Cerebellar nuclear complex (tissue), 1 donor: ENCODE measurements around the gene NAP1L4.
A peak's percentile ranks its signal among the peaks of the same experiment; 100 is the strongest.

Experiments used
- DNase-seq, 2 experiments: peaks; one replicate each; lab custom pipeline; 2025; lab: John Stamatoyannopoulos, UW

NAP1L4 gene

GRCh38 chr11:2992234-2992996 is at the start of gene NAP1L4:
Gene NAP1L4 (minus strand): TSS chr11:2992329. CDS start chr11:2979220, 13,109 bp downstream.
- peak in 1 of 2 experiments; percentile 67 for DNase-seq

DNA sequence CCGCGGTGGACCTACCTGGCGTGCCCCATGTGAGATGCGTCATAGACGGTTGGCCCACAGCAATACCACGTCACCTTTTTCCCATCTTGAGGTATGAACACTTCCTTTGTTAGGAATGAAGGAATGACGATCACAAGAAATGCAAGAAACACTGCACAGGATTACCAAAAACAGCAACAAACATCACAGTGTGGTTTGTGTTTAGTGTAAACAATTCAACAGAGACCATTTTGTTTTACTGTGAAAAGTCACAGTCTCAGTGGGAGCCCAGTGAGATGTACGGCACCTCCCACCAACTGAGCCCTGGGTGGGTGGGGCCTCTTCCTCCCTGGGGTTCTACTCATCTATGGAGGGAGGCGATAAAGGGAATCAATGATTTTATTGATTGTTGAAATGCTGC is 48.8 kb upstream of the NAP1L4 start:
- DNase-seq: no peak

DNA sequence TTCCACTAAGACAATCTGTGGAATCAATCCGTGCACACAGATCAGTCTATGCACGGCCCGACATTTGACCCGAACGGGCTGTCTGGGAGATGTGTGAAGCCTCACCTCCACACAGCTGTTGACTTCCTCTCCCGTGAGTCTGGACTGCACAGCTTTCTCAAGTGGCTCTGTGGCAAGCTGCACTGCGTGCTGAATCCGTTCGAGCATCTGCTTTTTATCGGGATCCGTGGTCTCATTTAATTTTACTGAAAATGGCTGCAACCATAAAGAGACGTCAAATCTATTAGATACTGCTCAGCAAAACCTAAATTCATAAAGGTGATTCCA is 45.8 kb upstream of the NAP1L4 start:
- no peak for DNase-seq

- no peak for DNase-seq
These were observed 45.2 kb upstream of the NAP1L4 start for GRCh38 chr11:3037040-3037944.

GRCh38 chr11:3036419-3036818 is 44.3 kb upstream of the NAP1L4 start:
- no peak for DNase-seq

- no peak for DNase-seq
These were observed 43.2 kb upstream of the NAP1L4 start for GRCh38 chr11:3035333-3035732.

DNA sequence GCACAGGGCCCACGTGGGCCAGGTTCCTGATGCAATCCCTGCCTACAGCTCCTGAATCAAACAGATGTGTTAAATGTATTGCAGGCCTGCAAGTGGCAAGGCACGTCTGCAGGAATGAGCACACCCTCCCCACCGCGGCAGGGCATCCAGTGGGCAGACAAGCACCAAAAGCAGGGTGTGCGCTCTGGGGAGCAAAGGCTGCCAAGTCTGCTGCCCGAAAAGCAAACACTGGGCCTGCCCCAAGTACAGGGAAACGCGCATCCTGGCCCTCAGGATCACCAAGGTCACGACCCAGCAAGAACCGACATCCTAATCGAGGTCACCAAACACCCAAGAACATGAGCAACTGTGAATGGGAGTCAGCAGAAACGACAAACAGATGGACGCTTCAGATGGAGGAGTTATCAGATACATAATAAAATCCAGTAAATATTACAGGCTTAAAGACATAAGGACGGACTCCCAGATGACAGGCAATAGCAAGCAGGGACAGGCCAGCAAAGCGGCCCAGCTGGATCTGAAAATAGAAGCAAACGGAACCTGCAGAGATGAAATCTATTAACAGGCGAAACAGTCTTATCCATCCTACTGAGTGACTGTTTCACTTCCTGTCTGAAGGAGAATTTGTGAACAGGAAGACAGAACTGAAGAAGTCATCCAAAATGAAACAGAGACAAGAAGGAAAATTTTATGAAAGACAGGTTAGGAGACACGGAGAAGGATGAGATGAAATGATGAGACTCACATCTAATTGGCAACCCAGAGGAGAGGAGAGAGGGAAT is 38.4 kb upstream of the NAP1L4 start:
- no peak for DNase-seq

GRCh38 chr11:3028813-3029212 is 36.7 kb upstream of the NAP1L4 start:
- no peak for DNase-seq

- no peak for DNase-seq
These were observed 34.7 kb upstream of the NAP1L4 start for GRCh38 chr11:3026803-3027202.

DNA sequence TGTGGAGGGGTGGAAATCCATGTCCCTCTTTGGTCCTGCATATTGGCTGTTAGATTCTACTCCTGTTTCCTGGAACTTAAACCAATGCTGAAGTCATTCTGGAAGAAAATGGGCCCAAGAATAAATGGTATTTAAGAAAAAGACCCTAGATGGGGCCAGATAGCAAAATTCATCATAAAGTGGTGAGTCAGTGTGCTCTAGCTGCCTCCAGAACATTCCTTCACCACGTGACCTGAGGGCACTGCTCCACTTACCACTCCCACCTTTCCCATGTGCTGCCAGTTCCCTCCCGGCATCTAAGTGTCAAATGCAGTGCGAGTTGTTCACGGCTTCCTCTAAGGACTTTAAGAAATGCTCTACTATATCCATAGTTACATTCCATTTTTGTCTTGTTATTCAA is 30.9 kb upstream of the NAP1L4 start:
- DNase-seq: no peak

- DNase-seq: no peak
These were observed 30.3 kb upstream of the NAP1L4 start for GRCh38 chr11:3022300-3022967.

GRCh38 chr11:3021125-3021524 is 29.0 kb upstream of the NAP1L4 start:
- no peak for DNase-seq

- no peak for DNase-seq
These were observed 27.9 kb upstream of the NAP1L4 start for GRCh38 chr11:3020011-3020410.

DNA sequence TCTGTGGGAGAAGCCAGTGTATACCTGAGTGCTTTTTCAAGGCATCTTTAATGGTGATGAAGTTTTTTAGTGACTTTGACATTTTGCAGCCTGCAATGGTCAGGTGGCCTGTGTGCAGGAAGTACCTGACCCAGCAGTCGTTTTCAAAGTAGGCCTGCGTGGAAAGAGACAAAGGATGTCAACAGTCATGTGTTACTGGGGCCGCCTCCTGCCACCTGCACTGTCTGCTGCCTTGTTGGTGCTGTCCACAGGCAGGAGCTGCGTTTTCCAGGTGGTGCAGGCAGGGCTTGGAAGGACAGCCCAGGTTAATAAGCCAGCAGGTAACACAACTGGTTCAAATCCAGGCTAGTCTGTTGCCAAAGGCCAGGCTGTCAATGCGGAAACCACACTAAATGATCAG is 26.5 kb upstream of the NAP1L4 start:
- no peak for DNase-seq

DNA sequence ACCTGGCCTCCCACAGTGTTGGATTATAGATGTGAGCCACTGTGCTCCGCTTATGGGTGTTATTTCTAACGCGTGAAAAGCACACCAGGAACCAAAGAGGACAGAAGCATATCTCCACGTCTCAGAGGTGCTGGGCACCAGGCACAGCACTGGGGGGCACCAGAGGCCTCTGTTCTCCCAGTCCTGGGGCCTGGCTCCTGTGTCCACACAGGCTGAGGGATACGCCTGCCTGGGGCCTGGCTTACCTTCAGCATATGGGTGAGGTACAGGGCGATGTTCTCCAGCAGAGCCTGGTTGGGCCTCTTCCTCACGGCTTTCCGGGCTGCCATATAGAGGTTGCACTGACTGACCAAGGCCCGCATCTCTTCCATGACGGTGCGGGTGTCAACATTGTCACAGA is 24.7 kb upstream of the NAP1L4 start:
- DNase-seq: no peak

DNA sequence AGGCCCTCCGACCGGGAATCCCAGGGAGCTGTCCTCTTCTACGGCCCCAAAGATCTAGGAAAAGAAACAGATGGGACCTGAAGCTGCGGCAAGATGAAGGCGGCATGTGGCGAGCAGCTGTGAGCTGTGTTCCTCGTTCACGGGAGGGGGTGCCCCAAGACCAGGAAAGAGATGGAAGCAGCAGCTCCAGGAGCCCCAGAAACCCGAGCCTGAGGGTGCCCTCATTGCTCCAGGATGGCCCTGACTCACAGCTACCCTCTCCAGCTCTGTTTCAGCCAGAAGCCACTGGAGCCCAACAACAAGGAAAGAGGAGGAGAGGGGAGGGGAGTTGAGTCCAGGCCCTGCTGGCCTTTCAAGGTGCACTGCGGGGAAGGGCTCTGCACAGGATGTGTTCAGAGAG is 23.7 kb upstream of the NAP1L4 start:
- no peak for DNase-seq

GRCh38 chr11:3014943-3015342 is 22.8 kb upstream of the NAP1L4 start:
- no peak for DNase-seq

DNA sequence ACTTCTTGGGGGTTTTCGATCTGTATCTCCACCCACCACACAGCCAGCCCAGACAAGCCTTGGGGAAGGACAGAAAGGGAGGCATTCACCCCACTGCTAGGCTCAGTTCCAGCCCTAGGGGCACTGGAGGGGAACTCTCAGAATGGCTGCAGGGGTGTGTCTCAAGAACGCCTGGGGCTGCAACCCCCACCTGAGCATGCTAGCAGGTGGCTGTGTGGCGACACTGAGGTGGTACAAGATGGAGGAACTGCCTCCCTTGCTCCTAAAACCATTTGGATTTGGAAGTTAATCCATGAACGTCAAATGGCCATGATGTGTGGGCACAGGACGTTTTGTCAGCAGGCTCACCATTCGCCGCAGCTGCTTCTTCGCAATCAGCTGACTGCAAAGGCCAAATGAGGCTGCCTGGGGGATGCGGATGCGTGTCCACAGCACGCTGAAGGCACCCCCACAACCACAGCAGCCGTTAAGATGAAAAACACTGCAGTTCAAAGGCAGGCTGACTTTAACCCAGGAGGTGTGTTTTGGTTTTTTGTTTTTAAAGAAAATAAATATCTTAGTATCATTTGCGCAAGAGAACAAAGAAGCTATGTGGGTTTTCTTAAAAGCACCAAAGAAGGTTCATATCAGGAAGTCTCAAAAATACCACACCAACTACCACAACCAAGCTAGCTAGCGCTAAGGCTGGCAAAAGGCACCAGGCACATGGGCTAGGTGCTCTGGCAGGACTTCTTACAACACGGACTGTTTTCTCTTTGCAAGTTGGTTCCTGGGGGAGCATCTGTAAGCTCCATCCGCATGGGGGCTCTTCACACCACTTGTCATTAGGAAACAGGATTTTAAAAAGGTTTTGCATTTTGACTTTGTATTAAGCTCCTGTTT is 22.2 kb upstream of the NAP1L4 start:
- DNase-seq: no peak

DNA sequence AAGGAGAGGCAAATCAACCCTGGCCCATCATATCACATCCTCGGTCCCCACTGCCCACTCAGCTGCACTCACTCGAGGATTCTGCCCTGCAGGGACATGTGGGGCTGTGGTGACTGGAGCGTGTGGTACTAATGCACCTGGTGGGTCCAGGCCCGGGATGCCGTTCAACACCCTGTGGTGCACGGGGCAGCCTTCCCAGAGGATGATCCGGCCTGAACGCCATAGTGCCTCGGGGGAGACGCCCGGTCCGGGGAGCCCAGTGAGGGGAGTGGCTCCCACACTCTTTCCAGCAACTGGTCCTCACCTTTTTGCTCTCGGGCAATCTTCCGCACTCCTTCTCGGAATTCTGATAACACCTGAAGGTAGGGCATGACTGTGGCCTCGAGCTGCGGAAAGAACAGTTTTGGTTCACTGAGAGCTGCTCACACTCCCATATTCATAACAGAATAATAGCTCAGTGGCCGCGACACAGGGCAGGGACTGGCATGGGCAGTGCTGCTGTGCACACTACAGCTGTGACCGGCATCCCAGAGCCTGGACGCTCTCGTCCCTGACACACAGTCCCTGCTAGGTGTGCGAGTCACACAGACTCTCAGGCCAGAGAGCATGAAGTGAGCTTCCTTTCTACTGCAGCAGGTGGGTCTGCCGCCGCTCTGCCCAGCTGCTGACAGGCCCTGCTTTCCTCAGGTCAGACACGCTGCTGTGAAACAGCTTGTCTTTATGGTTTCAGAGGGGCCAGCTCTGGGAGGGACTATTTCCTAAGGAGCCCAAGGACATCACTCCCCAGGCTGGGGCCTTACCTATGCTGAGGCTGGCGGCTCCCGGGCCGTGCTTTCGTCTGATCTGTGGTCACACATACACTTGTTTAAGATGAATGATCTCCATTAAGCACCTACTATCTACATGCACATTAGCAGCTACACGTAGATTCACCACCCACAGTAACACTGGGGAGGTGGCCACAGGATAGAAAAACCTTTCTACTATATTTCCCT is 20.1 kb upstream of the NAP1L4 start:
- DNase-seq: no peak
